ENCODE data around the gene ANAPC13. TPM values are rescaled to one million over a fixed set of nuclear protein-coding genes. Genes with fewer than 3 reads are reported as not detected.
A peak's percentile ranks its signal among the peaks of the same experiment; 100 is the strongest.

Gene ANAPC13
- total and polyA plus RNA-seq, 9 donors: 23.4 to 104 (median 44.0) TPM

DNA sequence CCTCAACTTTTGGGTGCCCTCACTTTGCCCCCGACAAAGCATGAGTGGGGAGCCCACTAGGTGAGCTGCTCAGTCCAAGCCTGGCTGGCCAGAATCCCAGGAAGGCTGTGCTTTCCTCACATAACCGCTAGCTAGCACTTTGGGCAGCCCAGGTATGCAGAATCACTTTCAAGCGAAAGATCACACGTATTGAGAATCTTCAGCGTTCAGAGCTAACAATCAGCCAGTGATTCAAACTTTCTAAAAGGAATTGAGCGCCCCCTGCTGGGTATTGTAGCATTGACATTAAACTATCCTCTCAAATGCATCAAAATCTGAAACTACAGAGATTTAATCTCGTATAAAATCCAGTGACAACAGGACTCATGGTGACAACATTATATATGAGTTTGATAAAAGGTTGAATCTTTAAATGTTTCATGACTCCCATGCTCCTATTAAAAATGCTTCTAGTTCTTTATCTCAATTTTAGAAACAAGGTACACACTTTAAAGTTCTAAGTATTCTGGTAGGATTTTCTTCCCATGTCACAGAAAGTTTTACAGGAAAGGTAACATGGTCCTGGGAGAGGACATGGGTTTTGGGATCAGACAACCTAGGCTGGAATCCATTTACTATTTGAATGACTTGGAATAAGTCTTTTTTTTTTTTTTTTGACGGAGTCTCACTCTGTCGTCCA, 11.8 kb downstream of the ANAPC13 start:
- TF ChIP-seq EP300 (IDR thresholded peaks at IDR 0.05) (no peak), POLR2A (IDR thresholded peaks at IDR 0.05) (no peak)
- TF ChIP-seq, protein P1, sequence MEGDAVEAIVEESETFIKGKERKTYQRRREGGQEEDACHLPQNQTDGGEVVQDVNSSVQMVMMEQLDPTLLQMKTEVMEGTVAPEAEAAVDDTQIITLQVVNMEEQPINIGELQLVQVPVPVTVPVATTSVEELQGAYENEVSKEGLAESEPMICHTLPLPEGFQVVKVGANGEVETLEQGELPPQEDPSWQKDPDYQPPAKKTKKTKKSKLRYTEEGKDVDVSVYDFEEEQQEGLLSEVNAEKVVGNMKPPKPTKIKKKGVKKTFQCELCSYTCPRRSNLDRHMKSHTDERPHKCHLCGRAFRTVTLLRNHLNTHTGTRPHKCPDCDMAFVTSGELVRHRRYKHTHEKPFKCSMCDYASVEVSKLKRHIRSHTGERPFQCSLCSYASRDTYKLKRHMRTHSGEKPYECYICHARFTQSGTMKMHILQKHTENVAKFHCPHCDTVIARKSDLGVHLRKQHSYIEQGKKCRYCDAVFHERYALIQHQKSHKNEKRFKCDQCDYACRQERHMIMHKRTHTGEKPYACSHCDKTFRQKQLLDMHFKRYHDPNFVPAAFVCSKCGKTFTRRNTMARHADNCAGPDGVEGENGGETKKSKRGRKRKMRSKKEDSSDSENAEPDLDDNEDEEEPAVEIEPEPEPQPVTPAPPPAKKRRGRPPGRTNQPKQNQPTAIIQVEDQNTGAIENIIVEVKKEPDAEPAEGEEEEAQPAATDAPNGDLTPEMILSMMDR (IDR thresholded peaks at IDR 0.05): peak; percentile 60 to 89 (median 87)
- peak; percentile 65 to 87 (median 73) for DNase-seq
- WGBS, 3 donors: 20 to 24% (median 22%) methylated on average over 9 of the region's 9 CpGs

DNA sequence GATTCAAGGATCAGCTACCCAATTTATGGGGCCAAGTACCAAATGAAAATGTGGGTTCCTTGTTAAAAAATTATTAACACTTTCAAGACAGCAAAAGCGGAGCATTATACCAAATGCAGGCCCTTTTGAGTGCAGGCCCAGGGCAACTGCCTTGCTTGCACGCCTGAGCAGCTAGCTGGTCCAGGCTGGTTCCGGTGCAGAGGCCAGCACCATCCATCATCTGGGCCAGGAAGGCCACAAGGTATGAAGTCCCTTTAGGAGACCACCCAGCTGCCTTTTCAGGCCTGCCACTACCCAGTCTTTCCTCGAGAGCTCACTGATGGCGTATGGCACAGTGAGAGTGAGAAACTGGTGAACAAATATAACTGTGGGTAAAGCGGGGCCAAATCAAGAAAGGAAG, 13.0 kb downstream of the ANAPC13 start:
- no peaks in the 10 kb centered on the region for H3K9me3 ChIP-seq
- 98% methylated on average over 6 of the region's 6 CpGs for WGBS, 3 donors
- H3K36me3 ChIP-seq: no peaks in the 10 kb centered on the region
- no peak for DNase-seq
- no peak overlapping the region for H3K4me3 ChIP-seq
- no peak overlapping the region for H3K27ac ChIP-seq
- TF ChIP-seq EP300 (IDR thresholded peaks at IDR 0.05) (no peak), POLR2A (IDR thresholded peaks at IDR 0.05) (no peak)
- TF ChIP-seq, protein P1 (IDR thresholded peaks at IDR 0.05): no peak
- no peaks in the 10 kb centered on the region for H3K27me3 ChIP-seq
- intact Hi-C loops (cut with DNase I): loop anchor here (1.0 to 10.0 kb wide), 6 partner anchors 96 to 268 kb away; no protein-coding TSS in a partner anchor
- no peaks in the 10 kb centered on the region for H3K4me1 ChIP-seq (ENCODE audit: insufficient read depth)

More for the DNA sequence above, 11.8 kb downstream of the ANAPC13 start:
- H3K36me3 ChIP-seq: no peaks in the 10 kb centered on the region
- intact Hi-C loops (cut with DNase I): loop anchor here (1.0 to 10.0 kb wide), 6 partner anchors 97 to 269 kb away; no protein-coding TSS in a partner anchor
- H3K4me3 ChIP-seq: no peak overlapping the region
- H3K9me3 ChIP-seq: no peaks in the 10 kb centered on the region
- no peak overlapping the region for H3K27ac ChIP-seq
- H3K4me1 ChIP-seq (ENCODE audit: insufficient read depth): no peaks in the 10 kb centered on the region
- no peaks in the 10 kb centered on the region for H3K27me3 ChIP-seq

DNA sequence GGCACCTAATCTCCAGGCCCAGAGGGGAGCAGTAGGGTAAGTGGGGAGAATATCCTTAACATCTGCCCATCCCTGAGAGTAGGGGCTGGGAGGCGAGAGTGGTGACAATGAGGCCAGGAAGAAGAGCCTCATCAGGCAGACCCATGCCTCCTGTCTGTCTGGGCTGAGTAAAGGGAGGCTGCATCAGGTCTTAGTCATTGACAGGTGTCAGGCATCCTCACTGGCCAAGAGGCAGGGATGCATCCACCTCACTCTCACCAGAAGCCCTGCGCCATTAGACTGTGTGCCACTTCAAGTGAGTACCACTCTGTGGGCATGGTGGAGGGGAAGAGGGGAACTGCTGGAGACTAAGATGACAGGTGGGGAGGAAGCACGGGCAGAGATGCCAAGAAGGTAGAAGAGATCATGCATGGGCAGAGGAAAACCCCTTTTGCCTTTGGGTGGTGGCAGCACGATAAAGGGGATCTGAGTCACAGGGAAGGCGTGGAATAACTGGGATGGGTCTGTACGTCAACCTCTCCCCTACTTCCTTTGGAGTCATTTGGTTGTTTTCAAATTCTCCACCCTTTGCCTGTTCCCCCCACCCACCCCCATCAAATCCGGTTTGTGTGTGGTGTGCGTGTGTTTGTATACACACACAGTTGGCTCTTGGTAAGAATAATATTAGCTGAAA, 14.1 kb downstream of the ANAPC13 start:
- Histone ChIP-seq H3K4me3 (no peak overlapping the region), H3K4me1 (ENCODE audit: insufficient read depth) (no peaks in the 10 kb centered on the region)
- WGBS, 3 donors: 70 to 83% (median 76%) methylated on average over 8 of the region's 8 CpGs

DNA sequence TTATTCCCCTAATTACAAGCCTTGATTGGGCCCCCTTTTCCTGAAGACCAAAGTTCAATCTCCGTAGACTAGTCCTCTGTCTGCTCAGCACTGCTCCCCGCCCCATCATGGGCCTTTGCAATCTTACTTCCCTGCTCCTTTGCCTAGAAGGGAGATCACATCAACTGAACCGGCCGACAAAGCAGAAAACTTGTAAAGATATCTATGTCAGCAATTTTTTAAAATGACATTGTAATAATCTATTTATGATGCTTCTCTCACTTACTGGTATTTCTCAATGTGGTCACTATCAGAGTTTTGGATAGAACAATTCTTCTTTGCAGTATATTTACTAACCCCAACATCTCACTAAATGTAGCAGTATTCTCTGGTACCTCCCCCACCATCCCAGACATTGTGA, 17.3 kb downstream of the ANAPC13 start:
- Histone ChIP-seq H3K27ac (no peak overlapping the region), H3K4me3 (no peak overlapping the region), H3K27me3 (no peaks in the 10 kb centered on the region), H3K36me3 (no peaks in the 10 kb centered on the region), H3K9me3 (no peaks in the 10 kb centered on the region), H3K4me1 (ENCODE audit: insufficient read depth) (peaks cover 9% of the 10 kb centered on the region)
- intact Hi-C loops (cut with DNase I): loop anchor here in 2 of 4 donors (5.0 to 10.0 kb wide), 3 partner anchors 91 to 274 kb away; no protein-coding TSS in a partner anchor
- WGBS, 3 donors: 79 to 90% (median 86%) methylated on average over 4 of the region's 4 CpGs
- TF ChIP-seq EP300 (IDR thresholded peaks at IDR 0.05) (no peak), POLR2A (IDR thresholded peaks at IDR 0.05) (no peak)
- TF ChIP-seq, protein P1 (IDR thresholded peaks at IDR 0.05): no peak
- DNase-seq: no peak

More for the DNA sequence above, 14.1 kb downstream of the ANAPC13 start:
- no peaks in the 10 kb centered on the region for H3K36me3 ChIP-seq
- H3K9me3 ChIP-seq: no peaks in the 10 kb centered on the region
- TF ChIP-seq, protein P1 (IDR thresholded peaks at IDR 0.05): no peak
- TF ChIP-seq POLR2A (IDR thresholded peaks at IDR 0.05) (no peak), EP300 (IDR thresholded peaks at IDR 0.05) (no peak)
- no peak overlapping the region for H3K27ac ChIP-seq
- no peaks in the 10 kb centered on the region for H3K27me3 ChIP-seq
- intact Hi-C loops (cut with DNase I): loop anchor here (2.0 to 10.0 kb wide), 6 partner anchors 94 to 267 kb away; no protein-coding TSS in a partner anchor
- DNase-seq: no peak

Measured in ovary (tissue), 9 donors.